Left colon (tissue), 2 donors: Measurements from ENCODE around the gene BICC1. TPM values are rescaled to one million over a fixed set of nuclear protein-coding genes. Genes with fewer than 3 reads are reported as not detected.

Source experiments
- ATAC-seq: fragments of 200-7000 bp; cut with Tn5 transposase; one replicate; pipeline ENCODE4 v1.9.1; 2020; ENCODE audit warnings: mild to moderate bottlenecking, moderate library complexity
- DNase-seq, 2 donors: peaks; one replicate each; pipeline ENCODE4 v3.0.0-alpha.2; 2020
- intact Hi-C, 2 donors: fragments of 100-400 bp; cut with DNase I in 1 of 2; cut with micrococcal nuclease in 1 of 2; formaldehyde crosslinking; loops; one replicate each; pipeline versions ENCODE4 v1.11.2 to v1.14.0; 2022; cut with DNase I, micrococcal nuclease
- total RNA-seq, 2 donors: library from RNA; stranded (reverse); fragmentation: NEBNext Ultra II Directional; extraction: Animal tissue kit (Norgen Biotek cat#: 25700); gene quantifications; one replicate each; pipeline ENCODE4 v1.2.1, GENCODE V29; 2021
- donor health status: DM: no; HTN: no; CAD: no.
- donor health status: DM: yes; HTN: yes; CAD: no.

Gene BICC1
- total RNA-seq, 2 donors from 2014 or later, result 1.7 to 2.5 TPM

DNA sequence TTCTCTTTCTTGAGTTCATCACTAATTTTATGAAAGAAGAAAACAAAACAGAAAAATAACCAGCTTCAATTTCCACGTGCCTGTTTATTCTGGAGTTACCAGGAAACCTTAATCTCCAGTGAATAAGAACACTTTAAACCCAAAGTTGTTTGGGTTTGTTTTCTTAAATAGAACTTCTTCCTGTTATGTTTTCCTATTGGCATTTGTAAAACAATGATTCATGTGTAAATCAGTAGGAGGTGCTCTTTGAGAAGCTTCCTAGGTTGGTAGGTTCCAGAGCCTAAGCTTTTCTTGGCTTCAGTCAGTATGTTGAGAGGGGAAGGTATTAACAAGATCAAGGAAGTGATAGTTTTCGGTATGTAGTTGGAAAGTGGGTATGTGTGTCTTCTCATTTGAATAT is 119.0 kb downstream of the BICC1 start:
- intact Hi-C loops, result no loop called here
- no peak for ATAC-seq
- no peak for DNase-seq

DNA sequence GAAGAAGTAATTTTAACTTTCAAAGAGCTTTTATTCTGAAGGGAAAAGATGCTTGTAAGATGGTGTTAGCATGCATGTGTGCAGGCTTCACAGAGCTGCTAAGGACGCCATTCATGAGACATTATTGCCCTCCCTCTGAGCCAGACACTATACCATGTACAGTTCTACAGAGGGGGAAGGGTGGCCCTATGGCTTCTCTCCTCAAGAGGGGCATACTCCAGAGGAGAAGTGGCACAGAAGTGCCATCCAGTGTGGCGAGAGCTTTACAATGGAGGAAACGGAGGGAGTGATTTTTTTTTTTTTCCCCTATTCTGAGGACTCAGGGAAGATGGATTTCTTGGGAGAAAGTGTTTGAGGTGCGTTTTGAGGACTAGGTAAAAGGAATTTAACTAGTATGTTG is 119.5 kb downstream of the BICC1 start:
- ATAC-seq (no peak), DNase-seq (no peak)
- intact Hi-C loops, result no loop called here

DNA sequence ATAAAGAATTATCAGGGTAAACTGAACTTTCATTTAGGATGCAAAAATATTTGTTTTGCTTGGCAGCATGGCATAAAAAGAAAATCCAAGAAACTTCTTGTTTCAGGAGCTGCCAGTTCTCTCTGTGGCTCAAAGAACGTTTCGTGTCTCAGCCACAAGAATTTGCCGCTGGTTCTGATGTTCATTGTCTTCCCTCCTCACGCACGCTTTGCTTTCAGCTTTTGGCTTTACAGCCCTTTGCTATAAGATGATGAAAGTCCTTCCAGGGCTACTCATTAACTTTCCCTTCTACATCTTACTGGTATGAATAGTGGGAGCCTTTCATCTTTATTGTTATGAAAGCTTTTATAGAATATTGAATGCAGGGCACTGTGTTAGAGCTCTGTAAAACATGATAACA is 124.7 kb downstream of the BICC1 start:
- DNase-seq, result no peak
- ATAC-seq, result peak; percentile 99
- intact Hi-C loops, result no loop called here

- DNase-seq (no peak), ATAC-seq (no peak)
- intact Hi-C loops, result no loop called here
Observed at GRCh38 chr10:58638388-58638787, 125.7 kb downstream of the BICC1 start.

- DNase-seq, result no peak
- peak; percentile 17 for ATAC-seq
- intact Hi-C loops, result no loop called here
Observed at GRCh38 chr10:58641095-58641531, 128.4 kb downstream of the BICC1 start.

DNA sequence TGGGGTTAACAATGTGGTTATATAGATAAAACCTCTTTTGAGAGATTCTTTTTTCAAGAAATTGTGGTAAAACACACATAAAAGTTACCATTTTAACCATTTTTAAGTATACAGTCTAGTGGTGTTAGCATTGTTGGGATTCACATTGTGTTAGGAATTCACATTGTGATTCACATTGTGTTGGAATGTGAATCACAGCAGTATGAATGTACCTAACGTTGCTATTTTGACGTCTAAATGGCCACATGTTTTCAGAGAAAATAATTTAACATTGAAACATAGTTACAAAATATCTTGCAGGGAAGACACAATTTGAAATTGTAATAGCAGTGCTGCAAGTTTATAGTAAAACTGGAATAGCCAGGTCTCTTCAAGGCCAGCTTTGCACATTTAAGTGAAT is 129.0 kb downstream of the BICC1 start:
- intact Hi-C loops, result no loop called here
- DNase-seq, result no peak
- no peak for ATAC-seq

DNA sequence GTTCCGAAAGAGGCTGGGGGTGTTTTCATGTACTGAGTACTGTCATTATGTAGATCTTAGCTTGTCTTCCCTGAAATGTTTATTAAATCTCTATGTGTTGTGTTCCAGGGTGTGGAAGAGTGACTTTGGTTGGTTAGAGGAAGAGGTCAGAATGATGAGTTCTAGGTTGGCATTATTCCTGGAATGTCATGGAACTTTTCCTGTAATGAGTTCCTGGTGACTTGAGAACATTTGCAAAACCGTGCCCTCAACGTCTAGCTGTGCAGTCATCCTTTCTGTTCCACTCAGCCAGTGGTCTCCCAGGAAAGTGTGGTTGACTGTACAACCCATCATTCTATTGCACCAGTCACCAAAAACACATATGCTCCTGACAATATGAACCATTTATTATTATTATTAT is 129.6 kb downstream of the BICC1 start:
- intact Hi-C loops, result no loop called here
- no peak for DNase-seq
- ATAC-seq, result no peak

GRCh38 chr10:58642916-58643428 is 130.3 kb downstream of the BICC1 start:
- DNase-seq, result no peak
- intact Hi-C loops, result no loop called here
- no peak for ATAC-seq

DNA sequence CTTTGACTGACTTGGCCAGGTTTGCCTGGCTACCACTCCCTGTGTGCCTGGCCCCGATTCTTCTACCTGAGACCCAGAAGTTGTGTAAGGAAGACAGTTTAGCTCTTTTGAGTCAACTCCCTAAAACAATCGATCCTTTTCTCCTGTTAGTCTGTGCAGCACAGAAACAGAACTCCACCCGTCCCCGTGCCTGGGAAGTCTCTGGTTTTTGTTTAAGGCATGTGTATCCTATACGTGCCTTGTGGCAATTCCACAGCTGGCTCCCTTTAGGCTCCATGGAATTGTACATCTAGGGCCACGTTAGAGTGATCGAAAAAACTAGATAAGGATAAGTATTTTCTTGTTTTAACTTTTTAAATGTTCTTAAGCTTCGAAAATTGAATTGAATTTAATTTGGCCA is 131.6 kb downstream of the BICC1 start:
- no peak for ATAC-seq
- DNase-seq, result no peak
- intact Hi-C loops, result no loop called here

DNA sequence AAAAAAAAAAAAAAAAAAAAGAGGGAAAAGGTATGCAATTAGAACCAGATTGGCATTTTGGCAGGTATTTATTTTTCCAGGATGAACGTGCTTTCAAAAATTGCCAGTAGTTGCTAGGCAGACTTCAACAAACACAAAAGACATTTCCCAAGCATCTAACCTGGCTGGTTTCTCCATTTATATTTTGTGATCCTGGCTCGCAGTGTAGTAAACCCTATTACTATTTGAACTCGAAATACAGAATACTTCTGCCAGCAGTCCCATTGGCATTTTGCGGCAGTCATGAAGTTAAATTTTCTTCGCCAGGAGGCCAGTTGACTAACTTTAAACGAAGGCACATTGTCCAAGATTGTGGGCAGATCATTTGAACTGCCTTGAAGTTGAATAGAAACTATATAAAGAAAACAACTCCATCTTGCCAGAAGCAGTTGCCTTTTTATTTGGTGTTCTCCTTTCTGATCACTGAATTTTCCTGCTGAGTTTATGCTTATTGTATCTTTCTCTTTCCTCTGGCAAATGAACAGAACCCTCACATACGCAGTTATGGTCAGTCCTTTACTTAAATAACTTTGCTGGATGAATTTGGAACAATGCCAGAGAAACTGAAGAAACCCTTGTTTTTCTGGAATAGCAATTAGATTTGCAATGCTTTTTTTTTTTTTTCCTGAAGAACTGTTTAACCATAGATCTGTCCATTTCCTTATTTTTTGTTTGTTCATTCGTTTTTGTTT is 132.9 kb downstream of the BICC1 start:
- ATAC-seq, result no peak
- intact Hi-C loops, result no loop called here
- no peak for DNase-seq

DNA sequence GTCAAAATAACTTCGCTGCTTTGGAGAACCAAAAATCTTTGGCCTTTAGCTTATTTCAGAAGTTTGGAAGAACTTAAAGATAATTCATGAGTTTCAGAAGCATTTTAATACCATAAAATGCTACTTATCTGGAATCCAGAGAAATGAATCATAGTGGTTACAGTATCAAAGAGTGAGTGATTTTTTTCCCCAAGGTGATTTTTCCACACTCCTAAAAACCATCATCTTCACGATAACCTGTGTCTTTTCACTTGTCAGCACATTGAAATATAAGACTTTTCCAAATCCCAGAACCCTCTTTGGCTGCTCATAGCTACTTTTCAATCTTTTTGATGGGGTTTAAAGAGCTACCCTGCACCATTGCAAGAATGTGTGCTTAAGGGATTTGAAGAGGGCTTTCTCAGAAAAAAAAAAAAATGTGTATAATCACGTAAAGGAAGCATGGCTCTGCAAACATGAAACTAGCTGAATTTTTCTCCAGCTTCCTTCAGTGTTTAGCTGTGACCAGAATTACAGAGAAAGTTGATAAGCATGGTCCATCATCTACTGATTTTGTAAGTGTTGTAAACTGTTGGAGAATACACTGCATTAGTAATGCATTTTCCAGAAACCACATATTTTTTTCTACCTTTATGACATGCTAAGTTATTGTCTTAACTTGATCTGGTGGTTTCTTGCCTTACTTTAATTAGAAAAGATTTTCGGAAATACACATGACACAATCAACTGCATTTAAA is 134.9 kb downstream of the BICC1 start:
- no peak for DNase-seq
- no peak for ATAC-seq
- intact Hi-C loops, result no loop called here

DNA sequence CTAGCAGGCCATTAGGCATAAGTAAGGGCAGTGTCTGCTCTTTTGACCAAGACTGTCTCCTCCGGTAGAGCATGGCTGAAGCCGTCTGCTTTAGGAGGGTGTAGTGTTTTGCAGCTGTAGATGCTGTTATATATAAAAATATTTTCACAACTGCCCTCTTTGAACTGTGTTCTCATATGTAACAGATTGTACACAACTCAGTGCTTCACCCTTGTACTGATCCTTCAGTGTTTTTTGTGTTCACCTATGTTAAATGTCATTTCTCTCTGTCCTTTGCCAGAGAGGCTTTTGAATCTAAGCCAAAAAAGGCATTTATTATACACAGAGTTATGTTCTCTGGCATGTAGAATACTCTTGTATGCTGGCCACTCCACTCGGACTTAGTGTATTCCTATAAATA is 135.5 kb downstream of the BICC1 start:
- no peak for ATAC-seq
- intact Hi-C loops, result no loop called here
- DNase-seq, result no peak

- intact Hi-C loops, result no loop called here
- no peak for DNase-seq
- ATAC-seq, result no peak
Observed at GRCh38 chr10:58651040-58651439, 138.4 kb downstream of the BICC1 start.

DNA sequence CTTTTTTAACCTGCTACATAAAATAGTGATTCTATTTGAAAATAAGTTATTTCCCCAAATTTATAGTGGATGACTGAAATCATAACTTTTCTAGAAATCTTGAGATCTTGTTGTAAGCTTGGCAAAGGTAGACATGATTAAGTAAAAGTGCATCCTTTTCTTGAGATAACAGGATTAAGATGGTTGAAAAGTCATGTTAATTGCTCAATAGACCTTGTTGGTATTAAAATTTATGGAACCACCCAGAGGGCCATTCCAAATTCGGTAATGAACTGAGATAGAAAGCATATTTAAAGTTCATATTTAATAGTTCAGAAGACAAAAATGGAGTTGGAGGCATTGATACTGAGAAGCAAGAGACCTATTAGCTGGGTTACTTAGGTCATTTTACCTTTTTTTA is 139.1 kb downstream of the BICC1 start:
- intact Hi-C loops, result no loop called here
- ATAC-seq, result no peak
- DNase-seq, result no peak

DNA sequence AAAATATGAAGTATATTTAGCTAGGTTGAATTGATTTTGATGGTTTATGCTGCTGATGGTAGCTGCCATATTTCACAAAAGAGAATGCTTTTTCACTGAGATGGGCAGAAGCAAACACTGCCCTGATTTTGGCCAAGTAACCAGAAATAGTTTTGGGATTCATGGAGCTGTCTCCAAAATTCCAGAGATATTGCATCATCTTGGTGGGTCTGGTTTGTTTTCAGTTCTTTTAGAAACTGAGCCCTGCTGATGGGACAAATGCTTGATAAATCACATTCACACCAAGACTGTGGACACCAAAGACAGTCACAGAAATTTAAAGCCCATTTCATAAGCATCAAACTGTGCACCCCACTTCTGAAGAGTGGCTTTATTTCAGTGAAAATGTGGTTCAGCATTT is 140.5 kb downstream of the BICC1 start:
- DNase-seq, result no peak
- no peak for ATAC-seq
- intact Hi-C loops, result no loop called here

- intact Hi-C loops, result no loop called here
- DNase-seq (no peak), ATAC-seq (no peak)
Observed at GRCh38 chr10:58660575-58661255, 148.0 kb downstream of the BICC1 start.

GRCh38 chr10:58661336-58661735 is 148.7 kb downstream of the BICC1 start:
- DNase-seq (no peak), ATAC-seq (no peak)
- intact Hi-C loops, result no loop called here

DNA sequence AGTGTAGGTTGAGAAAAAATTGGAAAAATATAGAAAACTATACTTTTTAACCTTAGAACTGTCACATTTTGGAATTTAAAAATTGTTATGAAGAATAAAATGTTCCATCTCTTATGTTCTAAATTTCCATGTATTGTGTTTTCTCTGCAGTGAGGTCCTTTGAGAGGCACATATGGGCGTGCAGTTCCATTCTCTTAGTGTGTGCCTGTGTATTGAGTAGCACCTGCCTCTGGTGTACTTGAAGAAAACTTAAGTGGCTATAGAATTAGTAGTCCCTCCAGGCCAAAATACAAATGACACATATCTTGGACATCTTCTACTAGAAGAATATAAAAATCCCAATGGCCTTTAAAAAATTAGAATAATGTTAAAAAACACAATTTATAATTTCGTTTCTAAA is 149.2 kb downstream of the BICC1 start:
- intact Hi-C loops, result no loop called here
- DNase-seq, result no peak
- ATAC-seq, result no peak

DNA sequence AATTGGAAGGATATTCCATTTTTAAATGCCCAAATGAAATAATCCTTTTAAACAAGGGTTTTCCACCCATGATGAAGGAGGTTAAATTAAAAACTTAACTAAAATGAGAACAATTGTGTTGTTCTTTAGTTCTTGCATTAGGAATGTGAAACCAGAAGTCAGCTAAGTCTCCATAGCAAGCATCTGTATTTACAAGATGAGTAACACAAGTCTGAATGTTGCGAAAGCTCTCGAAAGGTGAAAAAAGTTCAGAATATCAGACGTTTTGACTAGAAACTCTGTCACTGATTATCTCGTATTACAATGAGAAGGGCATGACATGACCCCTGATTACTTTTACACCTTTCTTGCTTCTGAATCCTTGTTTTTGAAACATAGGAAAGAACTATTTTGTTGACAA is 149.6 kb downstream of the BICC1 start:
- ATAC-seq (no peak), DNase-seq (no peak)
- intact Hi-C loops, result no loop called here

DNA sequence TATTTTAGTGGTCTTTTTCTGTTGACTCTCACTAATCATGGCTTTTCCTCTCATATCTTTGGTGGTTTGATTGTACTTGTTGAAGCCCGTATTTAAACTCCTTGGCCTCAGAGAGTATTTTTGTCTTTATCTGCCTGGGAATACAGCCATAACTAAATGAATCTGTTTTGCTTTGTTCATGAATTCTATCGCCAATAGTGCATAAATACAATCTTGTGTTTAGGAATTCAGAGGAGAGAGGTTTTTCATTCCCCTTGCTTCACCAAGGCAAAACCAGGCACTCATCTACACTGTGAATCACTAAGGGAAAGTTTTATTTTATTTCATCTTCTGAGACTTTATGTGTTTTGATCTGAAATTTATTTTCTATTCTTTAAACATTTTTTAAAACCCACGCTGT is 152.7 kb downstream of the BICC1 start:
- intact Hi-C loops, result no loop called here

More for the DNA sequence above, 152.7 kb downstream of the BICC1 start:
- DNase-seq (no peak), ATAC-seq (no peak)
